Heart left ventricle (tissue), 13 donors: ENCODE measurements around the gene PHC3.

Source experiments
- CTCF ChIP-seq, 12 donors: fragments of 200-600 bp; sonication (generic) in 4 of 12; IDR thresholded peaks; one replicate each; pipeline versions ENCODE4 v1.5.0 to v1.8.0; 2018 to 2022; ENCODE audit warnings: antibody characterized with exemption in 12 of 12, mild to moderate bottlenecking in 5 of 12
- POLR2A ChIP-seq, 2 donors: fragments of 450-650 bp; IDR thresholded peaks; one replicate each; pipeline ENCODE4 v1.6.1; 2017; ENCODE audit warnings: antibody characterized with exemption in 2 of 2, mild to moderate bottlenecking in 2 of 2, moderate library complexity in 2 of 2
- donor health status: ischemic (EF 13 %, LVEDD 7.1; RV severe dilation, severe dysfunction).
- donor health status: DM: no; HTN: yes; CAD: no.
- donor health status: DM: no; HTN: no; CAD: no.
- donor health status: ischemic (EF 25% LVEDD 6.9; RV normal size, moderate dysfunction).
- donor health status: ischemic (EF 25% LVEDD 5.7; RV mildly dilated, moderate dysfunction).
- donor health status: ischemic (EF 35%, LVEDD 5.7; RV mildly dilated, moderate dysfunction).
- donor health status: nonischemic (EF 11% LVEDD 7.7; RV severe dilation, severe dysfunction).
- donor health status: DM: yes; HTN: yes; CAD: no.
- donor health status: PGD.
- donor health status: ischemic (EF 29% LVEDD 5.4; RV normal size, mild dysfunction).
- donor health status: nonischemic (EF 23%, LVEDD 6.1; RV moderate dilation, normal function).

GRCh38 chr3:170080605-170081004 is 100.9 kb downstream of the PHC3 start:
- no peak for TF ChIP-seq CTCF (IDR thresholded peaks at IDR 0.05)
- no peak for TF ChIP-seq POLR2A (IDR thresholded peaks at IDR 0.05)
